ENCODE measurements around the gene KCNC4. TPM values are rescaled to one million over a fixed set of nuclear protein-coding genes. Genes with fewer than 3 reads are reported as not detected.

The KCNC4 gene
- total RNA-seq (10 to 100 TPM; 21.7 to 24.8 TPM), polyA plus RNA-seq (ENCODE audit: insufficient read depth, low read depth, low replicate concordance) (9.5 TPM)
- long read RNA-seq, donor 1, full-length matches to known transcripts: 2 of 2 reads
- long read RNA-seq, donor 1, partial matches to known transcripts: 0 of 2 reads
- long read RNA-seq, donor 1, other reads (novel, unspliced or antisense): 0 of 2 reads
- long read RNA-seq, donor 2, partial matches to known transcripts: 0 of 1 reads
- long read RNA-seq, donor 2, other reads (novel, unspliced or antisense): 0 of 1 reads

DNA sequence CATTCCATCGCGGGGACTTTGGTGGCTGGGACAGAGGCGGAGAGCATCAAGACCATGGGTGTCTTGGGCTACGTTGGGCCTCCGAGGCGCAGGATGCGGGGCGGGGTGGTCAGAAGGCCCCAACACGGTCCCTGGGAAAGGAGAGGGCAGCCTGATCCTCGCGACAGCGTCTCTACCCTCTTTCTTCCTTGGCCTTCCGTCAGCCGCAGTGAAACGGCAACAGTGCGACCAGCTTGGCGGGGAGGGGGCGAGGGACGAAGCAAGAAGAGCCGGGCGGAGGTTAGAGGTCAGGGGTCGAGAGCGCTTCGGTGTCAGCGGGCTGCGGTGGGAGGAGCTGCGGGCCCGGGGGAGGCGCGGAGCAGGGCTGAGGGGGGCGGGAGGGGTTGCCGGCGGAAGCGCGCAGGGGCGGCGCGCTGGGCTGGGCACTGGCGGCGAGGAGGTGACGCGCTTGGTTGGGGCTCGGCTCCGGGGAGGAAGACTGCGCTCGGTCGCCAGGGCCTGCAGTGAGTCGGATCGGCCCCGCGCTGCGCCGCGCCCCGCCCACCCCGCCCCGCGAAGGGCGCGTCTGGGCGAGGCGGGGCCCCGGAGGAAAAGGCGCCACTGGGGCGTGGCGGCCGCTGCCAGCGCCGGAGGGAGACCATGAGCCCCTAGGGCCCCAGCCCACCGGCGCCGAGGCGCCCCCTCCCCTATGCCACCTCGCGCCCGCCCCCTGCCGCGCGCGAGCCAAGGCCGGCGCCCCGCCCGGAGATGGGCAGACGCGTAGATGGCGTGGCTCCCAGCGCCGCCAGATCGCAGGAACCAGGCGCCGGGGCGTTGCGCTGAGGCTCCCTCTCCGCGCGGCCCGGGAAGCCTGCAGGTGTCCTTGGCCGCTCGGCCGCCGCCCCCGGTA lies at the start of gene KCNC4:
TSS of gene KCNC4 (plus strand) at position 600 of the 889 bp plus-strand sequence. CDS start 1,186 bp downstream, outside the sequence.
- Histone ChIP-seq H3K4me3 (peak within 1 kb of the TSS; percentile 57 to 71), H3K36me3 (ENCODE audit: low read depth, missing control alignments) (no peaks in the 10 kb centered on the region), H3K27me3 (no peaks in the 10 kb centered on the region), H3K9me3 (no peaks in the 10 kb centered on the region), H3K4me1 (peaks cover 13% of the 10 kb centered on the region), H3K27ac (peak within 1 kb of the TSS; percentile 63 to 76)
- 1% methylated on average over 32 to 80 of the region's 103 CpGs for WGBS, 2 donors
- DNase-seq: peak; percentile 88
- TF ChIP-seq, protein P1, sequence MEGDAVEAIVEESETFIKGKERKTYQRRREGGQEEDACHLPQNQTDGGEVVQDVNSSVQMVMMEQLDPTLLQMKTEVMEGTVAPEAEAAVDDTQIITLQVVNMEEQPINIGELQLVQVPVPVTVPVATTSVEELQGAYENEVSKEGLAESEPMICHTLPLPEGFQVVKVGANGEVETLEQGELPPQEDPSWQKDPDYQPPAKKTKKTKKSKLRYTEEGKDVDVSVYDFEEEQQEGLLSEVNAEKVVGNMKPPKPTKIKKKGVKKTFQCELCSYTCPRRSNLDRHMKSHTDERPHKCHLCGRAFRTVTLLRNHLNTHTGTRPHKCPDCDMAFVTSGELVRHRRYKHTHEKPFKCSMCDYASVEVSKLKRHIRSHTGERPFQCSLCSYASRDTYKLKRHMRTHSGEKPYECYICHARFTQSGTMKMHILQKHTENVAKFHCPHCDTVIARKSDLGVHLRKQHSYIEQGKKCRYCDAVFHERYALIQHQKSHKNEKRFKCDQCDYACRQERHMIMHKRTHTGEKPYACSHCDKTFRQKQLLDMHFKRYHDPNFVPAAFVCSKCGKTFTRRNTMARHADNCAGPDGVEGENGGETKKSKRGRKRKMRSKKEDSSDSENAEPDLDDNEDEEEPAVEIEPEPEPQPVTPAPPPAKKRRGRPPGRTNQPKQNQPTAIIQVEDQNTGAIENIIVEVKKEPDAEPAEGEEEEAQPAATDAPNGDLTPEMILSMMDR (IDR thresholded peaks at IDR 0.05): no peak
- TF ChIP-seq POLR2A (IDR thresholded peaks at IDR 0.05): no peak
- intact Hi-C loops (cut with DNase I; ENCODE audit: low total_unique reads): loop anchor here (5.0 to 10.0 kb wide), 2 partner anchors 102 to 285 kb away; no protein-coding TSS in a partner anchor

DNA sequence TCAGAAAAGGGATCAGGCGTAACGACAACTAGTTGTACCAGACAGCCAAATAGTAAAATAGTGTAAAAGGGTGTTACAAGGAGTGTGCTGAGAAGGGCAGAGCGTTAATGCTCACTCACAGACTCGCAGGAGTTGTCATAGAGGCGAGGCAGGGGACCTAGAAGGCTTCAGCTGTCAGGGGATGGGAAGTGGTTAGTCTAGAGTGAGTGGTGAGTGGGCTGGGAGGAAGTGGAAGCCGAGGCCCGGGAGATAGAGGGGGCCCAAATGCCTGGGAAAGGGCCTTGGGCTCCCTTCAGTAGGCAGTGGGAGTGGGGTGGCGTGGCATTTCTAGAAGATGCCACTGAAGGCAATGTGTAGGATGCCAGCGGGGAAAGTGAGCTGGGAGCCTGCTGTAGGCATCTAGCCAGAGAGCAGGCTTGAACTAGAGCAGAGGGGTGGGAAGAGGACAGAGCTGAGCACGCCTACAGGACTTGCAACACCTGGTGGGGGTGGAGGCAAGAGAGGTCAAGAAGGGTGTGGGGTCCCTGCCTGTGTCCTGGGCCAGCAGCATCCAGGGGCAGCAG lies 49.5 kb upstream of the KCNC4 start:
- Histone ChIP-seq H3K36me3 (ENCODE audit: low read depth, missing control alignments) (no peaks in the 10 kb centered on the region), H3K27ac (no peak overlapping the region), H3K4me1 (no peaks in the 10 kb centered on the region), H3K27me3 (no peaks in the 10 kb centered on the region), H3K4me3 (no peak overlapping the region), H3K9me3 (no peaks in the 10 kb centered on the region)
- 70 to 74% methylated on average over 10 of the region's 10 CpGs for WGBS, 2 donors
- TF ChIP-seq, protein P1 (IDR thresholded peaks at IDR 0.05): no peak
- TF ChIP-seq POLR2A (IDR thresholded peaks at IDR 0.05): no peak
- no peak for DNase-seq
- intact Hi-C loops (cut with DNase I; ENCODE audit: low total_unique reads): no loop called here

DNA sequence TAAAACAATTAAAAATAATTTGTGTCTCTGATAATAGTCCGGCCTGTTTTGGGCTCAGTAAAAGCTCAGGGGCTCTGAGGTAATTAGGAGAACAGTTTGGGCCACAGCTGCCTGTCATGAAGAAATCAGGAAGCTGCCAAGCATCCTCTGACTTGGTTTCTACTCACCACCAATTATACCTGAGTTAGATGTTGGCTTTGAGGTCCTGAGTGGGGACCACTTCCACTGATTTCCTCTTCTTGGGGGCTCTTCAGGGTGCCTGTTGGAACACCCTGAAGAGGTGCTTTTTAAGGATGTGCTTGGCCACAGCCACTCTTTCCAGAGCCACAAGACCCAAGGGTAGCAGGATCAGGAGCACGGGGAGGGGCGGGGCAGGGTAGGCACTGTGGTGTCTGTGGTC lies 48.9 kb upstream of the KCNC4 start:
- Histone ChIP-seq H3K4me3 (no peak overlapping the region), H3K27me3 (no peaks in the 10 kb centered on the region), H3K9me3 (no peaks in the 10 kb centered on the region), H3K4me1 (no peaks in the 10 kb centered on the region), H3K36me3 (ENCODE audit: low read depth, missing control alignments) (no peaks in the 10 kb centered on the region), H3K27ac (no peak overlapping the region)
- intact Hi-C loops (cut with DNase I; ENCODE audit: low total_unique reads): no loop called here
- WGBS, 2 donors: 80 to 86% methylated on average over 1 to 3 of the region's 3 CpGs
- TF ChIP-seq, protein P1 (IDR thresholded peaks at IDR 0.05): no peak
- TF ChIP-seq POLR2A (IDR thresholded peaks at IDR 0.05): no peak
- DNase-seq: no peak

DNA sequence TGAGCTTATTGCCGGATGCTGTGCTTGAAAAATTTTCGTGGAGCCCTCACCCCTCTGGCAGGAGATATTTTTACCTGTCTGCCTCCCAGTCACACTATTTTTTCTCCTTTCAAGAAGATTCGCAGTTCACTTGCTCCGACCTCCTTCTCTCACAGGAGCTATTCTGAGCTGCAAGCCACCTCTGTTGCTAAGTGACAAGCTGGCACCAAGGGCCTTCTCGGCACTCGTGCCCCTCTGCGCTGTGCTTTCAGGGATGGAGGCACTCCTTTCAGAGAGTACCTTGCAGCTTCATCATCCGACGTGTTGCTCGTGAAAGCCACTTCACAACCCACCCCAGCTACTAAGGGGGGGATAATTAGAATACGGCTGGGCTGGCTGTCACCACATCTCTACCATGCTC lies 48.3 kb upstream of the KCNC4 start:
- no peaks in the 10 kb centered on the region for H3K4me1 ChIP-seq
- no peak for TF ChIP-seq POLR2A (IDR thresholded peaks at IDR 0.05)
- TF ChIP-seq, protein P1 (IDR thresholded peaks at IDR 0.05): no peak
- H3K27me3 ChIP-seq: no peaks in the 10 kb centered on the region
- no peaks in the 10 kb centered on the region for H3K36me3 ChIP-seq (ENCODE audit: low read depth, missing control alignments)
- no peaks in the 10 kb centered on the region for H3K9me3 ChIP-seq
- 82 to 87% methylated on average over 11 of the region's 11 CpGs for WGBS, 2 donors
- intact Hi-C loops (cut with DNase I; ENCODE audit: low total_unique reads): no loop called here
- no peak overlapping the region for H3K4me3 ChIP-seq
- no peak for DNase-seq
- no peak overlapping the region for H3K27ac ChIP-seq

All from testis (tissue), 5 donors.